ENCODE measurements around the gene KPNA1.

DNA sequence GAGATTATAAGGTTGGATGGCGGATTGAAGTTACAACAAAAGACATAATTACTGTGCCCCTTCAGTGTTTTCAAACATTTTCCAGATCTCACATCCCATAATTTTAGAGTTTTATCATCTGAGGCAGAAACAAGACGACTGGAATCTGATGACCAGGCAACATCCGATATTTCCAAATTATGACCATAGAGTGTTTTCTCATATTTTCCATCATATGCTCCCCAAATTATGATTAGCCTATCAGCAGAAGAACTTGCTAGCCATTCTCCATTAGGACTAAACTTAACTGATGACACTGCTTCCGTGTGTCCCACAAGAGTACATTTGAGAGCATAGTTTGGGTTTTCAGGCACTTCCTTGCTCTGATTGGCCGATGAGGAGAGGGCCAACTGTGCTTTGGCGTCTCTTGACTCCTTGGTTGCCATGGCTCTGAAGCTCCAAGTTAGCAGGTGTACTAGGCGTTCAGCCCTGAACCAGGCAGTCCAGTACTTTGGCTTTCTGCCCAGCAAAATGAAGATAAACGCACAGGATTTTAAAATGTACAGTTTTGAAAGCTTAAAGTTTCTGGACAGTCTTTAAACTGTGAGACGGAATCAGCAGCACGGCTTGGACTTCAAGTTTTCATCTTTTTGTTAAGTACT, 99.5 kb downstream of the KPNA1 start:
- TF ChIP-seq, protein P1, sequence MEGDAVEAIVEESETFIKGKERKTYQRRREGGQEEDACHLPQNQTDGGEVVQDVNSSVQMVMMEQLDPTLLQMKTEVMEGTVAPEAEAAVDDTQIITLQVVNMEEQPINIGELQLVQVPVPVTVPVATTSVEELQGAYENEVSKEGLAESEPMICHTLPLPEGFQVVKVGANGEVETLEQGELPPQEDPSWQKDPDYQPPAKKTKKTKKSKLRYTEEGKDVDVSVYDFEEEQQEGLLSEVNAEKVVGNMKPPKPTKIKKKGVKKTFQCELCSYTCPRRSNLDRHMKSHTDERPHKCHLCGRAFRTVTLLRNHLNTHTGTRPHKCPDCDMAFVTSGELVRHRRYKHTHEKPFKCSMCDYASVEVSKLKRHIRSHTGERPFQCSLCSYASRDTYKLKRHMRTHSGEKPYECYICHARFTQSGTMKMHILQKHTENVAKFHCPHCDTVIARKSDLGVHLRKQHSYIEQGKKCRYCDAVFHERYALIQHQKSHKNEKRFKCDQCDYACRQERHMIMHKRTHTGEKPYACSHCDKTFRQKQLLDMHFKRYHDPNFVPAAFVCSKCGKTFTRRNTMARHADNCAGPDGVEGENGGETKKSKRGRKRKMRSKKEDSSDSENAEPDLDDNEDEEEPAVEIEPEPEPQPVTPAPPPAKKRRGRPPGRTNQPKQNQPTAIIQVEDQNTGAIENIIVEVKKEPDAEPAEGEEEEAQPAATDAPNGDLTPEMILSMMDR (IDR thresholded peaks at IDR 0.05; ENCODE audit: low read depth, low read length): no peak
- no peak for TF ChIP-seq POLR2A (IDR thresholded peaks at IDR 0.05; ENCODE audit: extremely low read depth, insufficient read length)
